Psoas muscle (tissue), 8 donors: Measurements from ENCODE around the gene ATP8A1. TPM values are rescaled to one million over a fixed set of nuclear protein-coding genes. Genes with fewer than 3 reads are reported as not detected.
A peak's percentile ranks its signal among the peaks of the same experiment; 100 is the strongest.

Source experiments
- ATAC-seq, 4 donors: fragments of 200-7000 bp; cut with Tn5 transposase; one replicate each; pipeline ENCODE4 v1.9.1; 2020; ENCODE audit warnings: moderate library complexity in 3 of 4, mild to moderate bottlenecking in 2 of 4
- DNase-seq, 2 donors: peaks; one replicate each; pipeline ENCODE4 v3.0.0-alpha.2; 2020
- H3K27ac ChIP-seq: fragments of 200-600 bp; one replicate; pipeline ENCODE4 v1.8.0; 2022
- H3K27me3 ChIP-seq, 3 donors: fragments of 200-600 bp in 1 of 3; one replicate each; pipeline versions ENCODE4 v1.6.1 to v1.8.0; 2013 to 2022; ENCODE audit warnings: low read length in 2 of 3, mild to moderate bottlenecking in 2 of 3, moderate library complexity in 1 of 3; ENCODE audit not compliant: insufficient read depth in 3 of 3
- H3K36me3 ChIP-seq, 2 donors: fragments of 200-600 bp in 1 of 2; one replicate each; pipeline versions ENCODE4 v1.6.1 to v1.8.0; 2013 to 2022; ENCODE audit warnings: low read depth in 1 of 2, mild to moderate bottlenecking in 1 of 2, moderate library complexity in 1 of 2; ENCODE audit not compliant: insufficient read depth in 1 of 2
- H3K4me1 ChIP-seq: fragments of 200-600 bp; one replicate; pipeline ENCODE4 v1.8.0; 2022
- H3K4me3 ChIP-seq: fragments of 200-600 bp; one replicate; pipeline ENCODE4 v1.8.0; 2022; ENCODE audit warnings: mild to moderate bottlenecking
- H3K9me3 ChIP-seq: fragments of 200-600 bp; one replicate; pipeline ENCODE4 v1.8.0; 2022
- CTCF ChIP-seq: fragments of 200-600 bp; IDR thresholded peaks from one replicate; pipeline ENCODE4 v1.8.0; 2022; ENCODE audit warnings: antibody characterized with exemption
- WGBS, 3 donors: extraction: QIAGEN DNeasy Blood & Tissue Kit; methylation state at CpG; one replicate each; pipeline versions ENCODE4 v1.1.6 to v1.1.7; 2013; 5-methylcytosine and 5-hydroxymethylcytosine counted together
- intact Hi-C, 2 donors: fragments of 100-400 bp; cut with DNase I; formaldehyde crosslinking; loops; one replicate each; pipeline versions ENCODE4 v1.11.0 to v1.14.2; 2022
- polyA plus RNA-seq, 3 donors: library from polyadenylated mRNA; stranded (reverse); fragments of 200-250 nt; gene quantifications; one replicate each; pipeline ENCODE4 v1.2.3, GENCODE V29; 2013
- total RNA-seq, 4 donors: library from RNA; stranded (reverse); fragmentation: NEBNext Ultra II Directional in 2 of 4; extraction: Animal tissue kit (Norgen Biotek cat#: 25700) in 2 of 4; gene quantifications; one replicate each; pipeline versions ENCODE4 v1.2.1 to v1.2.4, GENCODE V29; 2021 to 2023
- donor health status: healthy with polysubstance abuse.
- donor health status: DM: no; HTN: no; CAD: no; lungs with moderate emphysema.
- donor health status: Bipolar disorder and iron deficiency.
- donor health status: healthy.
- donor health status: DM: yes; HTN: yes; CAD: no.
- donor health status: DM: no; HTN: no; CAD: no.
- donor health status: DM: no; HTN: no; CAD: no.
- donor health status: DM: yes; HTN: yes; CAD: no.

ATP8A1 gene
- total and polyA plus RNA-seq, 7 donors, result 2.2 to 26.5 (median 14.7) TPM

- WGBS, 3 donors, result 78 to 89% (median 85%) methylated on average over 5 of the region's 5 CpGs
- intact Hi-C loops, result no loop called here
- H3K9me3 ChIP-seq, result no peaks in the 10 kb centered on the region
Measured at GRCh38 chr4:42420140-42420539, 236.8 kb downstream of the ATP8A1 start.

GRCh38 chr4:42417550-42417949 lies 239.4 kb downstream of the ATP8A1 start:
- intact Hi-C loops, result no loop called here
- no peak for TF ChIP-seq CTCF
- no peak for DNase-seq
- peaks cover 2 to 70% of the 10 kb centered on the region in 2 donors for H3K36me3 ChIP-seq
- H3K4me3 ChIP-seq, result no peak overlapping the region
- no peak overlapping the region for H3K27ac ChIP-seq
- no peak for ATAC-seq
- WGBS, 3 donors, result 94 to 98% (median 94%) methylated on average over 3 of the region's 3 CpGs
- H3K4me1 ChIP-seq, result no peaks in the 10 kb centered on the region
- no peaks in the 10 kb centered on the region for H3K27me3 ChIP-seq
- H3K9me3 ChIP-seq, result no peaks in the 10 kb centered on the region

More at GRCh38 chr4:42420140-42420539, 236.8 kb downstream of the ATP8A1 start:
- no peak for TF ChIP-seq CTCF
- peaks cover 0 to 56% of the 10 kb centered on the region in 2 donors for H3K36me3 ChIP-seq
- H3K4me1 ChIP-seq, result no peaks in the 10 kb centered on the region
- no peak overlapping the region for H3K4me3 ChIP-seq
- H3K27ac ChIP-seq, result no peak overlapping the region
- H3K27me3 ChIP-seq, result no peaks in the 10 kb centered on the region
- DNase-seq (no peak), ATAC-seq (no peak)

- Histone ChIP-seq H3K27me3 (no peaks in the 10 kb centered on the region), H3K27ac (no peak overlapping the region), H3K36me3 (peaks cover 2 to 63% of the 10 kb centered on the region in 2 donors), H3K4me3 (no peak overlapping the region), H3K9me3 (no peaks in the 10 kb centered on the region), H3K4me1 (no peaks in the 10 kb centered on the region)
- 43 to 57% (median 44%) methylated on average over 3 of the region's 3 CpGs for WGBS, 3 donors
- TF ChIP-seq CTCF, result no peak
- DNase-seq (no peak), ATAC-seq (no peak)
- intact Hi-C loops, result no loop called here
Measured at GRCh38 chr4:42416017-42416416, 240.9 kb downstream of the ATP8A1 start.

- ATAC-seq (no peak), DNase-seq (no peak)
- no peak for TF ChIP-seq CTCF
- H3K4me1 ChIP-seq, result no peaks in the 10 kb centered on the region
- H3K9me3 ChIP-seq, result no peaks in the 10 kb centered on the region
- intact Hi-C loops, result no loop called here
- H3K27ac ChIP-seq, result no peak overlapping the region
- H3K27me3 ChIP-seq, result no peaks in the 10 kb centered on the region
- H3K4me3 ChIP-seq, result no peak overlapping the region
- peaks cover 2 to 57% of the 10 kb centered on the region in 2 donors for H3K36me3 ChIP-seq
- 44 to 93% (median 92%) methylated on average over 1 of the region's 1 CpG for WGBS, 3 donors
Measured at GRCh38 chr4:42415281-42415680, 241.6 kb downstream of the ATP8A1 start.

GRCh38 chr4:42412251-42412650 lies 244.7 kb downstream of the ATP8A1 start:
- Histone ChIP-seq H3K4me3 (no peak overlapping the region), H3K4me1 (no peaks in the 10 kb centered on the region), H3K9me3 (no peaks in the 10 kb centered on the region), H3K36me3 (peaks cover 2 to 38% of the 10 kb centered on the region in 2 donors), H3K27ac (peak overlapping the region; percentile 41), H3K27me3 (no peaks in the 10 kb centered on the region)
- no peak for TF ChIP-seq CTCF
- DNase-seq (no peak), ATAC-seq (peak in 1 of 4 donors; percentile 37)
- WGBS, 3 donors, result 60 to 71% (median 67%) methylated on average over 2 of the region's 2 CpGs
- intact Hi-C loops, result no loop called here
